Right lung (tissue), 5 donors: Measurements from ENCODE around the gene ANKRD23. TPM values are rescaled to one million over a fixed set of nuclear protein-coding genes. Genes with fewer than 3 reads are reported as not detected.

Experiments used
- DNase-seq, 2 donors: peaks; one replicate each; pipeline ENCODE4 v3.0.0-alpha.2; 2013
- polyA plus RNA-seq, 5 donors: library from polyadenylated mRNA; unstranded; fragments of 120-200 nt; gene quantifications; one replicate each; pipeline versions ENCODE4 v1.2.1 to v1.2.3, GENCODE V29; 2013; ENCODE audit warnings: inconsistent platforms in 1 of 5, low replicate concordance in 1 of 5; ENCODE audit not compliant: insufficient read length in 5 of 5, insufficient read depth in 1 of 5

The ANKRD23 gene
- polyA plus RNA-seq, 5 donors: 4.0 to 9.6 (median 6.2) TPM

- DNase-seq: no peak
Measured at GRCh38 chr2:96877631-96878092, 33.8 kb upstream of the ANKRD23 start.

GRCh38 chr2:96877042-96877451 lies 33.2 kb upstream of the ANKRD23 start:
- no peak for DNase-seq

DNA sequence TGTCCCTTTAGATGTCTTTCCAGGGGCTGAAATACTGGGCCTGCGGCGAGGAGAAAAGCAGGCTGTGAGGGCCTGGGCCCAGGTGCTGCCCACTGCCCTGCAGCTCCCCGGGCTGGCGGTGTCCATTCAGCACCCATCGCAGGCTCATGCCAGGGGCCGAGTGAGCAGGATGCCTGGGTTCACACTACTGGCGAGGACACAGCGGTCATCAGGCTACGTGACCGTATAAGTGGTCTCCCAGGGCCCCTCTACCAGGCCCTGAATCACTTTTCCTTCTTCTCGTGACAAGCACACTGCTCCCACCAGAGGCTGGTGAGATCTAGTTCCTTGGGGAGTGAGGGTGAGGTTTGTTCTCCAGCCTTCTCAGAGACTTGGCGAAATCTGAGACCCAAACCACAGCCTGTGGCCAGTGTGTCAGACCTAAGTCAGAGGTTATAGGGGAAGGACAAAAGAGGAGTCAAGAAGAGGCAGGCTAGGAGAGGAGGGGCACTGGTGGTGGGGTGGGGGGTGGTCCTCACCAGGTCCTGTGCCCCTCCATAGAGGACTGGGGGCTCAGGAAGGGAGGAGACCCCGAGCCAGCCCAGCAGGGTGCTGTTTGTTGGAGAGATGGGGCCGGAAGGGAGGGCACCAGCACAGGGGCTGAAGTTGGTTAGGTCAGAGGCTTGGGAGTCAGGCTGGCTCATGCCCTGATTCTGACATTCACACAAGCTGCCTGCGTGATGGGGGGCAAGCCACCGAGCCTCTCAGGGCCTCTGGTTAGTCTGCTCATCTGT lies 32.6 kb upstream of the ANKRD23 start:
- no peak for DNase-seq

DNA sequence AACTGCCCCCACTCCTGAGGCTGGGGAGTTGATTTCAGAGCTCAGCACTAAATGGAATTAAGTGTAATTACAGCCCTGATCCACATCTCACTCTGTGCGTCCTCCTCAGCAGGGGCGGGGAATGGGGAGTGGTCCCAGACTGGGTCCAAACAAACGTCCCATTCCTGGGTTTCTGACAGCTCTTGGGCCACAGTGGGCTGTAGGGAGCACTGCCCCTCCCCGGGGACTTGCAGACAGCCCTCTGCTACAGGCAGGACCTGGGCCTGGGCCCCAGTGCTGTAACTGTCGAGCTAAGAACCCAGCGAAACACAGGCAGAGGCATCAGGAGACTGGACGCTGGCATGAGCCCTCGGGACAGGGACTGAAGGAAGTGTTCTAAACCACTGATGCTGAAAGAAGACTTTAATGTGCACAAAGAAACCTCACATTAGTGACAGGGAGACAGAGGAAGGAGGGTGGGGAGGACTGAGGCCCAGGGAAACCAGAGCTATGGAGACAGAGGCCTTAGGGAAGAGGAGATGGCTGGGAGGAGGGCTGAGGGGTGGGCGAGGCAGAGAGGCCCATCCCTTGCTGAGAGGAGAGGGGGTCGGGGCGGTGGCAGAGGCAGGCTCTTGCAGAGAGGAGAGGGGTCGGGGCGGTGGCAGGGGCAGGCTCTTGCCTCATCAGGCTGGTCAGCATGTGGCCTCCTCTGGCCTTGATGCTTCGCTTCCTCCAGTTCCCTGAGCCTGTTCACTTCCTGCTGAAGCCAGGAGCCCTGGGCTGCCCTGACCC lies 31.9 kb upstream of the ANKRD23 start:
- no peak for DNase-seq

- no peak for DNase-seq
Measured at GRCh38 chr2:96874198-96874831, 30.5 kb upstream of the ANKRD23 start.

GRCh38 chr2:96873651-96874096 lies 29.9 kb upstream of the ANKRD23 start:
- DNase-seq: no peak

- no peak for DNase-seq
Measured at GRCh38 chr2:96872591-96873349, 28.9 kb upstream of the ANKRD23 start.

DNA sequence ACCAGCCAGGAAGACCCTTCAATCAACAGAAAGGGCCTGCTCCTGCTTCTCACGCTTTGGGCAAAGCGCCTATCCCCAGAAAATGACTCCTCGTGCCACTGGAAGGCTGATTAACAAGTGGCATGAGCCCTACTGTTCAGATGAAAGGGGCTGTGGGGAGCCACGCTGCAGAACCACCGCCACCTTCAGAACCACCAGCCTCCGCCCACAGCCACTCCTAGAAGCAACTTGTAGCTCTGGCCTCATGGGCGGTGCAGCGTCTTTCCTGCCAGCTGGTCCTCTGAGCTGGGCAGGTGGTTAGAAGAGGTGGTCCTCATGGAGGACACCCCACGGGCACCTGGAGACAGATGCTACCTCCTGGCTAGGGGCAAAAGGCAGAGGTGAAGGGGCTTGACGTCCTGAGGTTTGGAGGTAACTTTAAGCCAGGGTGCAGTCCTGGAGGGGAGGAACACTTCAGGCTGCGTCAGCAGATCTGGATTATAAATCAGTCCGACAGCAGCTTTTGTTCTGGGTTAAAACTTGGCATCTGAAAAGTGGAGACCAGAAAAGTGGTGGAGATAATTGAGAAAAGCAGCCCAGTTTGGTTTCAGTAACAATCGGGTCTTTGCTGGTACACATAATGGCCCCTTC lies 26.9 kb upstream of the ANKRD23 start:
- DNase-seq: no peak

- peak in 1 of 2 donors; percentile 74 for DNase-seq
Measured at GRCh38 chr2:96869822-96870625, 26.2 kb upstream of the ANKRD23 start, which contains the start of gene SEMA4C. Gene SEMA4C (minus strand): TSS chr2:96870080. CDS start chr2:96867886, 2,194 bp downstream.

DNA sequence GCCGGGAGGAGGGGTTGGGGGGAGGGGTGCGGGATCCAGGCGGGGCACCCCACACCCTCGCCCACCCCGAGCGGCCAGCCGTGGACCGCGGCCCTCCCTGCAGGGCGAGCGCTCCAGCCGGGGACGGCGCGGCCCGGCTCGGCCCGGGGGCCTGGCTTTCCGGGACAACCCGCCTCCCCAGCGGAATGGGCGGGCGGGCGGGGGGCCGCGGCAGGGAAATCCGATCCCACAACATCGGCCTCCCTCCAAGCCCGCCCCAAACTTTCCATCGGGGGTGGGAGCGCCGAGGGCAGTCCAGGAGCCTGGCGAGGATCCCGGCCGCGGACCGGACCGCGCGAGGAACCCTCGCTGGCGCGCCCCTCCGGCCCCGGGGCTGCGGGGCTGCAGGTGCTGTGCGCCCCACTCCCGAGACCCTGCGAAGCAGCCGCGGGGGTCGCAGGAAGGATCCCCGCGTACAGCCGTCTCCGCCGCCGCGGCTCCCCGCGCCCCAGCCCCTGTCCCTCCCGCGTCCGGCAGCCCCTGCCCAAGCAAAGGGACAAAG lies 25.5 kb upstream of the ANKRD23 start:
- peak; percentile 81 to 84 for DNase-seq

DNA sequence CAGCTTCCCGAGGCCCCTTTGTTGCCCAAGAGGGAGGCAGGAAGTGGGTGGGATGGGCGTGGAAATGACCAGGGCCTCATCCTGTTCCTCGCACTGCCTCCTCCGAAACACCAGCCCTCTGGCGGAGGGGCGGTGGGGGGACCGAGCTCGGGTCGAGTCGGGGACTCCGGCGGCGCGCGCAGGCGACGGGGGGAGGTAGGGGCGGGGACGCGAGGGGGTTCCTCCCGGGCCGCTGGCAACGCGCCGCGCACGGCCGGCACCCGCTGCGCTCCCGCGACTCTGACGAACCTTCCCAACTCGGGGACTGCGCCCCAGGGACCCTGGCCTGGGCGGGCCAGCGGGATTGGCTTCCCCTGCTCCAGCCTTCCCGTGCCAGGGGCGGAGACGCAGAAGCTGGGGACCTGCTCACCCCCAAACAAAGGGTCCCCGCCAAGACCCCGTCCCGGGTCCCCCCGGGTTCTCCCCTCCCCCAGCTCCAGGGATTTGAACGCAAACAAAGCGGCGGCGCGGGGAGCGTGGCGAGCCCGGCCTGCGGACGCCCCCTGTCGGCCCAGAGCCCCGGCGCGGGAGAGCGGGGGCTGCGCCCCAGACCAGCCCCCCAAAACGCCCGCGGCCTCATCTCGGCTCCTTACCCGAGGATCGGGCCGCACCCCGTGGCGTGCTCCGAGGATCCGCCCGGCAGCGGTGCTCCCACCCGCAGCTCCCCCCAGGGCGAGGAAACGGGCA lies 24.9 kb upstream of the ANKRD23 start:
- DNase-seq: peak; percentile 93

GRCh38 chr2:96867756-96868554 lies 24.1 kb upstream of the ANKRD23 start:
- no peak for DNase-seq

GRCh38 chr2:96866986-96867755 lies 23.4 kb upstream of the ANKRD23 start:
- DNase-seq: no peak

- DNase-seq: no peak
Measured at GRCh38 chr2:96866586-96866985, 22.8 kb upstream of the ANKRD23 start.

GRCh38 chr2:96866149-96866548 lies 22.3 kb upstream of the ANKRD23 start:
- no peak for DNase-seq

GRCh38 chr2:96865654-96866053 lies 21.8 kb upstream of the ANKRD23 start:
- DNase-seq: no peak

- no peak for DNase-seq
Measured at GRCh38 chr2:96864343-96865091, 20.7 kb upstream of the ANKRD23 start.
